OCI-LY1 (cell line): Measurements from ENCODE around the gene RFX5.

Experiments used
- H2AFZ ChIP-seq: fragments of 200-600 bp; sonication (generic), shearing (Covaris generic); 2 replicates; pipeline ENCODE4 v1.6.0; 2014; ENCODE audit warnings: antibody characterized with exemption, mild to moderate bottlenecking, low read length
- H3F3A ChIP-seq: fragments of 200-600 bp; sonication (generic), shearing (Covaris generic); 2 replicates; pipeline ENCODE4 v1.6.0; 2014; ENCODE audit warnings: mild to moderate bottlenecking, antibody characterized with exemption, low read length, moderate library complexity; ENCODE audit not compliant: insufficient read depth
- H3K27ac ChIP-seq: fragments of 200-600 bp; sonication (generic); 2 replicates; pipeline ENCODE4 v1.5.1; 2014; ENCODE audit warnings: low read length, mixed run types, mild to moderate bottlenecking, low read depth; ENCODE audit not compliant: poor library complexity, severe bottlenecking
- H3K27me3 ChIP-seq: fragments of 200-600 bp; sonication (generic); 2 replicates; pipeline ENCODE4 v1.6.0; 2014; ENCODE audit warnings: antibody characterized with exemption, mild to moderate bottlenecking, low read length, moderate library complexity; ENCODE audit not compliant: insufficient read depth
- H3K36me3 ChIP-seq: fragments of 200-600 bp; sonication (generic); 2 replicates; pipeline ENCODE4 v1.6.1; 2014; ENCODE audit warnings: mild to moderate bottlenecking, antibody characterized with exemption, low read length, moderate library complexity, mixed read lengths; ENCODE audit not compliant: insufficient read depth
- H3K4me1 ChIP-seq: fragments of 200-600 bp; sonication (generic); 2 replicates; pipeline ENCODE4 v1.5.1; 2014; ENCODE audit warnings: mild to moderate bottlenecking, low read length, moderate library complexity; ENCODE audit not compliant: insufficient read depth, severe bottlenecking
- H3K4me2 ChIP-seq: fragments of 200-600 bp; sonication (generic), shearing (Covaris generic); 2 replicates; pipeline ENCODE4 v1.6.1; 2014; ENCODE audit warnings: low read length
- H3K4me3 ChIP-seq: fragments of 200-600 bp; sonication (generic); 2 replicates; pipeline ENCODE4 v1.5.1; 2014; ENCODE audit warnings: low read length, low read depth, mild to moderate bottlenecking, mixed read lengths; ENCODE audit not compliant: poor library complexity, severe bottlenecking
- H3K79me2 ChIP-seq: fragments of 200-600 bp; shearing (Covaris generic); 2 replicates; pipeline ENCODE4 v1.6.1; 2016; ENCODE audit warnings: mixed run types, low read length, mixed read lengths; ENCODE audit not compliant: insufficient read depth
- H3K9ac ChIP-seq: fragments of 200-600 bp; sonication (generic), shearing (Covaris generic); 2 replicates; pipeline ENCODE4 v1.6.1; 2014; ENCODE audit warnings: mild to moderate bottlenecking, low read length, mixed read lengths
- H3K9me2 ChIP-seq: fragments of 200-600 bp; sonication (generic), shearing (Covaris generic); 2 replicates; pipeline ENCODE4 v1.6.1; 2014; ENCODE audit warnings: low read depth, mild to moderate bottlenecking, low read length, mixed read lengths
- H3K9me3 ChIP-seq: fragments of 200-600 bp; shearing (Covaris generic); 2 replicates; pipeline ENCODE4 v1.6.1; 2014; ENCODE audit warnings: low read length, mixed read lengths
- H4K20me1 ChIP-seq: fragments of 200-600 bp; sonication (generic), shearing (Covaris generic); 2 replicates; pipeline ENCODE4 v1.6.0; 2016; ENCODE audit warnings: mild to moderate bottlenecking, low read length; ENCODE audit not compliant: insufficient read depth
- CTCF ChIP-seq: fragments of 200-600 bp; sonication (generic), shearing (Covaris generic); IDR thresholded peaks from 2 replicates; pipeline ENCODE4 v1.5.1; 2017; ENCODE audit warnings: mild to moderate bottlenecking, antibody characterized with exemption, low read length, moderate library complexity, mixed read lengths
- EZH2 ChIP-seq: fragments of 200-600 bp; sonication (generic), shearing (Covaris generic); IDR thresholded peaks from 2 replicates; pipeline ENCODE4 v1.8.0; 2017; ENCODE audit warnings: borderline replicate concordance, mixed run types, mild to moderate bottlenecking, antibody characterized with exemption, low read length, moderate library complexity, mixed read lengths

RFX5 gene

GRCh38 chr1:151340870-151341754 is 5.9 kb downstream of the RFX5 start:
- Histone ChIP-seq H3F3A (peaks cover 7% of the 10 kb centered on the region; the same call in 1 of the 2 replicates), H3K27me3 (no peaks in the 10 kb centered on the region), H2AFZ (no peak overlapping the region), H3K79me2 (no peaks in the 10 kb centered on the region), H3K4me1 (peaks cover 20% of the 10 kb centered on the region), H4K20me1 (no peaks in the 10 kb centered on the region), H3K4me2 (no peak overlapping the region), H3K4me3 (no peak overlapping the region), H3K36me3 (peaks cover 48% of the 10 kb centered on the region), H3K27ac (peak overlapping the region; percentile 60), H3K9me2 (no peaks in the 10 kb centered on the region), H3K9me3 (no peaks in the 10 kb centered on the region), H3K9ac (no peak overlapping the region)
- TF ChIP-seq CTCF (peak; percentile 78), EZH2 (no peak)

- H2AFZ ChIP-seq = no peak overlapping the region
- no peaks in the 10 kb centered on the region for H3K9me2 ChIP-seq
- H3K9ac ChIP-seq = no peak overlapping the region
- peaks cover 7% of the 10 kb centered on the region for H3K4me1 ChIP-seq
- no peaks in the 10 kb centered on the region for H3K27me3 ChIP-seq
- H3K4me3 ChIP-seq = no peak overlapping the region
- peaks cover 4% of the 10 kb centered on the region; the same call in 1 of the 2 replicates for H3K36me3 ChIP-seq
- TF ChIP-seq CTCF = no peak
- no peak for TF ChIP-seq EZH2
- H3K9me3 ChIP-seq = no peaks in the 10 kb centered on the region
- H3K4me2 ChIP-seq = no peak overlapping the region
- no peaks in the 10 kb centered on the region for H3K79me2 ChIP-seq
- no peaks in the 10 kb centered on the region for H4K20me1 ChIP-seq
- H3F3A ChIP-seq = peaks cover 4% of the 10 kb centered on the region; the same call in 1 of the 2 replicates
- H3K27ac ChIP-seq = no peak overlapping the region
Measured at GRCh38 chr1:151336556-151336955, 10.5 kb downstream of the RFX5 start.

GRCh38 chr1:151334822-151335221 is 12.2 kb downstream of the RFX5 start:
- Histone ChIP-seq H3K4me3 (no peak overlapping the region), H2AFZ (no peak overlapping the region), H3K27me3 (no peaks in the 10 kb centered on the region), H3K9ac (no peak overlapping the region), H3F3A (no peaks in the 10 kb centered on the region), H3K9me3 (no peaks in the 10 kb centered on the region), H3K4me1 (no peaks in the 10 kb centered on the region), H4K20me1 (no peaks in the 10 kb centered on the region), H3K27ac (no peak overlapping the region), H3K4me2 (no peak overlapping the region), H3K79me2 (no peaks in the 10 kb centered on the region), H3K9me2 (no peaks in the 10 kb centered on the region), H3K36me3 (no peaks in the 10 kb centered on the region)
- TF ChIP-seq EZH2 (no peak), CTCF (no peak)
